WERI-Rb-1 (cell line): Measurements from ENCODE around the gene PCP2.

ENCODE experiments used
- DNase-seq: peaks from one replicate; pipeline ENCODE4 v3.0.0-alpha.2; 2020
- H3K27ac ChIP-seq: fragments of 250-450 bp; sonication (Bioruptor Pico); 2 replicates; pipeline ENCODE4 v1.5.1; 2020; ENCODE audit warnings: mild to moderate bottlenecking, moderate library complexity
- H3K27me3 ChIP-seq: fragments of 250-450 bp; sonication (Bioruptor Pico); 2 replicates; pipeline ENCODE4 v1.5.1; 2021; ENCODE audit warnings: mild to moderate bottlenecking, low read depth, moderate library complexity; ENCODE audit not compliant: insufficient read depth, severe bottlenecking
- H3K36me3 ChIP-seq: fragments of 250-450 bp; sonication (Bioruptor Pico); 2 replicates; pipeline ENCODE4 v1.5.1; 2020; ENCODE audit warnings: mild to moderate bottlenecking, moderate library complexity
- H3K4me3 ChIP-seq: 2 replicates; pipeline ENCODE4 v1.5.1; 2011; ENCODE audit warnings: low read depth, mild to moderate bottlenecking, control low read depth, low read length
- H3K9me3 ChIP-seq: fragments of 250-450 bp; sonication (Bioruptor Pico); 2 replicates; pipeline ENCODE4 v1.5.1; 2021; ENCODE audit warnings: mild to moderate bottlenecking, moderate library complexity; ENCODE audit not compliant: severe bottlenecking
- TF ChIP-seq, protein P1 (sequence below): IDR thresholded peaks from 2 replicates; pipeline ENCODE4 v1.5.1; 2011; ENCODE audit warnings: low read depth, mild to moderate bottlenecking, control low read depth, inconsistent platforms, low read length

PCP2 gene

DNA sequence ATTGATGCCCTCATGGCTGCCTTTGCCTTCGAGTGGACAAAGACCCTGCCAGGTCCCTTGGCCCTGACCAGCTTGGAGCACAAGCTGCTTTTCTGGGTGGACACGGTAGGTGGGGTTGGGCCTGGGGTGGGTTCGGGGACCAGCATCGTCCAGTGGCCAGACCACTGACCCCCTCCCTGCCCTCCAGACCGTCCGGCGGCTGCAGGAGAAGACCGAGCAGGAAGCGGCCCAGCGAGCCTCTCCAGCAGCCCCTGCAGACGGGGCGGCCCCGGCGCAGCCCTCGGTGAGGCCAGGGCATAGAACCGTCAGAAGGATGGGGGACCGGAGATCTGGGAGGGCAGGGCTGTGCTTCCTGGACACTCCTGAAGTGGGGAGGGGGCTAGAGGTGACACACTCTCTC, 27.2 kb downstream of the PCP2 start:
- no peak for DNase-seq
- Histone ChIP-seq H3K4me3 (no peak overlapping the region), H3K27ac (no peak overlapping the region), H3K36me3 (no peaks in the 10 kb centered on the region; the same call in 1 of the 2 replicates), H3K9me3 (no peaks in the 10 kb centered on the region), H3K27me3 (no peaks in the 10 kb centered on the region)
- TF ChIP-seq, protein P1, sequence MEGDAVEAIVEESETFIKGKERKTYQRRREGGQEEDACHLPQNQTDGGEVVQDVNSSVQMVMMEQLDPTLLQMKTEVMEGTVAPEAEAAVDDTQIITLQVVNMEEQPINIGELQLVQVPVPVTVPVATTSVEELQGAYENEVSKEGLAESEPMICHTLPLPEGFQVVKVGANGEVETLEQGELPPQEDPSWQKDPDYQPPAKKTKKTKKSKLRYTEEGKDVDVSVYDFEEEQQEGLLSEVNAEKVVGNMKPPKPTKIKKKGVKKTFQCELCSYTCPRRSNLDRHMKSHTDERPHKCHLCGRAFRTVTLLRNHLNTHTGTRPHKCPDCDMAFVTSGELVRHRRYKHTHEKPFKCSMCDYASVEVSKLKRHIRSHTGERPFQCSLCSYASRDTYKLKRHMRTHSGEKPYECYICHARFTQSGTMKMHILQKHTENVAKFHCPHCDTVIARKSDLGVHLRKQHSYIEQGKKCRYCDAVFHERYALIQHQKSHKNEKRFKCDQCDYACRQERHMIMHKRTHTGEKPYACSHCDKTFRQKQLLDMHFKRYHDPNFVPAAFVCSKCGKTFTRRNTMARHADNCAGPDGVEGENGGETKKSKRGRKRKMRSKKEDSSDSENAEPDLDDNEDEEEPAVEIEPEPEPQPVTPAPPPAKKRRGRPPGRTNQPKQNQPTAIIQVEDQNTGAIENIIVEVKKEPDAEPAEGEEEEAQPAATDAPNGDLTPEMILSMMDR: no peak

DNA sequence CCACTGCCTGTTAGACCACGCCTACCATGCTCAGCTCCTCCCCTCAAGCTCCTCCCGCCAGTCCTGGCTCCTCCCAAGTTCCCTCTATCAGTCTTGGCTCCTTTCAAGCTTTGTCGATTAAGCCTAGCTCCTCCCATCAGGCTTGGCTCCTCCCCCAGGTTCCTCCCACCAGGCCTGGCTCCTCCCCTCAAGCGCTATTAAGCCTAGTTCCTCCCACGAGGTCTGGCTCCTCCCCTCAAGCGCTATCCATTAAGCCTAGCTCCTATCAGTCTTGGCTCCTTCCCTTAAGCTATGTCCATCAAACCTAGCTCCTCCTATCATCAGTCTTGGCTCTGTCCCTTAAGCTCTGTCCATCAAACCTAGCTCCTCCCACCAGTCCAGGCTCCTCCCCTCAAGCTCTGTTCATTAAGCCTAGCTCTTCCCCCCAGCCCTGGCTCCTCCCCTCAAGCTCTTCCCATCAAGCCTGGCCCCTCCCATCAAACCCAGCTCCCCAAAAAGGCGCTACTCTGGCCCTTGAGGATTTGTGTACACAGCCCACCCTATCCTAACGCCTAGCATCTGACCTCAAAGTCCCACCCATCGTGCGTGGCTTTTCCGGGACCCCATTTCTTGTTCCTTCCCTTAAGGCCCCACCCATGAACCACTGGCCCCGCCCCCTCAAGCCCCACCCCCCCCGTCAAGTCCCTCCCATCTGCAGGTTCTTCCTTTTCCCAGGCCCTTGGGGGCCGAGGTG, 27.9 kb downstream of the PCP2 start:
- H3K4me3 ChIP-seq: no peak overlapping the region
- no peaks in the 10 kb centered on the region; the same call in 1 of the 2 replicates for H3K36me3 ChIP-seq
- H3K27me3 ChIP-seq: no peaks in the 10 kb centered on the region
- no peak overlapping the region for H3K27ac ChIP-seq
- TF ChIP-seq, protein P1: no peak
- peak; percentile 60 for DNase-seq
- no peaks in the 10 kb centered on the region for H3K9me3 ChIP-seq

DNA sequence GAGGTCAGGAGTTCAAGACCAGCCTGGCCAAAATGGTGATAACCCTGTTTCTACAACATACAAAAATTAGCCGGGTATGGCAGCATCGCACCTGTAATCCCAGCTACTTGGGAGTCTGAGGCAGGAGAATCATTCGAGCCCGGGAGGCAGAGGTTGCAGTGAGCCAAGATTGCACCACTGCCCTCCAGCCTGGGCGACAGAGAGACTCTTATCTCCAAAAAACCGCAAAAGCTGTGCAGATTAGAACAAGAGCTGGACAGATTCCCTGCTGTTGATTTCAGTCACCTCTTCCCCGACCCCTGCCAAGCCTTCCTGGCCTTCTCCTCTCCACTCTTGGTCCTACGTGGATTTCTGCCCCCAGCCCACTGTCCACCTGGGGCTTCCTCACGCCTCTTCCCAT, 29.6 kb downstream of the PCP2 start:
- TF ChIP-seq, protein P1: no peak
- no peaks in the 10 kb centered on the region for H3K9me3 ChIP-seq

GRCh38 chr19:7602935-7603497, 30.5 kb downstream of the PCP2 start:
- no peak overlapping the region for H3K4me3 ChIP-seq
- TF ChIP-seq, protein P1: no peak
- no peak for DNase-seq
- no peaks in the 10 kb centered on the region for H3K9me3 ChIP-seq
- H3K27me3 ChIP-seq: no peaks in the 10 kb centered on the region
- no peaks in the 10 kb centered on the region; the same call in 1 of the 2 replicates for H3K36me3 ChIP-seq
- no peak overlapping the region for H3K27ac ChIP-seq

More for the DNA sequence above, 29.6 kb downstream of the PCP2 start:
- Histone ChIP-seq H3K27me3 (no peaks in the 10 kb centered on the region), H3K36me3 (no peaks in the 10 kb centered on the region; the same call in 1 of the 2 replicates), H3K27ac (no peak overlapping the region), H3K4me3 (no peak overlapping the region)
- DNase-seq: no peak

- TF ChIP-seq, protein P1: no peak
- Histone ChIP-seq H3K9me3 (no peaks in the 10 kb centered on the region), H3K27ac (no peak overlapping the region), H3K27me3 (no peaks in the 10 kb centered on the region), H3K4me3 (no peak overlapping the region), H3K36me3 (no peaks in the 10 kb centered on the region)
- no peak for DNase-seq
Observed at GRCh38 chr19:7602240-7602934, 31.1 kb downstream of the PCP2 start.
